WTC11 (cell line): Measurements from ENCODE around the gene GAREM2. TPM values are rescaled to one million over a fixed set of nuclear protein-coding genes. Genes with fewer than 3 reads are reported as not detected.

Experiments used
- ATAC-seq: fragments of 200-7000 bp; cut with Tn5 transposase; 2 replicates; pipeline ENCODE4 v1.10.0; 2021; ENCODE audit warnings: mild to moderate bottlenecking, moderate library complexity
- CTCF ChIA-PET: fragments of 300-600 bp; sonication (Branson Sonifier 250); formaldehyde crosslinking; loops from one replicate; lab custom pipeline; 2021; ENCODE audit warnings: antibody characterized with exemption; lab: Charles Lee
- POLR2A ChIA-PET: fragments of 350-600 bp; sonication (Branson Sonifier 250); formaldehyde crosslinking; loops from one replicate; lab custom pipeline; 2021; ENCODE audit warnings: antibody characterized with exemption; lab: Charles Lee
- DNase-seq: peaks from one replicate; pipeline ENCODE4 v3.0.0; 2021; ENCODE audit warnings: low spot score
- H3K27ac Mint-ChIP-seq: 2 replicates; pipeline ENCODE4 v1.8.0; 2021; ENCODE audit warnings: mixed read lengths
- H3K27me3 Mint-ChIP-seq: 2 replicates; pipeline ENCODE4 v1.8.0; 2021; ENCODE audit warnings: low read depth, mild to moderate bottlenecking, moderate library complexity, mixed read lengths
- H3K36me3 Mint-ChIP-seq: 2 replicates; pipeline ENCODE4 v1.8.0; 2021; ENCODE audit warnings: mixed read lengths
- H3K4me1 Mint-ChIP-seq: 2 replicates; pipeline ENCODE4 v1.8.0; 2022; ENCODE audit warnings: mixed read lengths
- H3K4me3 Mint-ChIP-seq: 2 replicates; pipeline ENCODE4 v1.8.0; 2021; ENCODE audit warnings: mild to moderate bottlenecking, moderate library complexity, mixed read lengths
- H3K9me3 Mint-ChIP-seq: 2 replicates; pipeline ENCODE4 v1.8.0; 2021; ENCODE audit warnings: mixed read lengths
- CREM ChIP-seq: sonication (generic); formaldehyde crosslinking; IDR thresholded peaks from 2 replicates; pipeline ENCODE4 v1.8.1; 2022; ENCODE audit warnings: mild to moderate bottlenecking, missing genetic modification reagents, moderate library complexity
- ESRRA ChIP-seq: sonication (generic); formaldehyde crosslinking; IDR thresholded peaks from 2 replicates; pipeline ENCODE4 v1.8.1; 2022; ENCODE audit warnings: mild to moderate bottlenecking, missing genetic modification reagents, borderline replicate concordance
- FOXP1 ChIP-seq: sonication (generic); formaldehyde crosslinking; IDR thresholded peaks from 2 replicates; pipeline ENCODE4 v1.8.0; 2022; ENCODE audit warnings: missing genetic modification reagents, mild to moderate bottlenecking, moderate library complexity, borderline replicate concordance
- HMGXB4 ChIP-seq: sonication (generic); formaldehyde crosslinking; IDR thresholded peaks from 2 replicates; pipeline ENCODE4 v1.8.1; 2023; ENCODE audit warnings: mild to moderate bottlenecking, moderate library complexity, missing genetic modification reagents
- KAT7 ChIP-seq: sonication (generic); formaldehyde crosslinking; IDR thresholded peaks from 2 replicates; pipeline ENCODE4 v1.8.1; 2023; ENCODE audit warnings: missing genetic modification reagents, mild to moderate bottlenecking, borderline replicate concordance
- MAX ChIP-seq: sonication (generic); formaldehyde crosslinking; IDR thresholded peaks from 2 replicates; pipeline ENCODE4 v1.8.0; 2022; ENCODE audit warnings: mild to moderate bottlenecking, missing genetic modification reagents
- MYBL2 ChIP-seq: sonication (generic); formaldehyde crosslinking; IDR thresholded peaks from 2 replicates; pipeline ENCODE4 v1.8.1; 2023; ENCODE audit warnings: mild to moderate bottlenecking, moderate library complexity, missing genetic modification reagents
- NR3C1 ChIP-seq: sonication (generic); formaldehyde crosslinking; conservative IDR thresholded peaks from 2 replicates; pipeline ENCODE4 v1.8.1; 2023; ENCODE audit warnings: low read depth, mild to moderate bottlenecking, missing genetic modification reagents
- ZNF416 ChIP-seq: fragments of 250-450 bp; sonication (Bioruptor Pico); IDR thresholded peaks from 2 replicates; pipeline ENCODE4 v1.9.0; 2021; ENCODE audit warnings: mild to moderate bottlenecking, inconsistent platforms
- ZSCAN18 ChIP-seq: fragments of 250-450 bp; sonication (Bioruptor Pico); IDR thresholded peaks from 2 replicates; pipeline ENCODE4 v2.1.2; 2022; ENCODE audit warnings: mild to moderate bottlenecking, moderate library complexity
- total RNA-seq: library from RNA; stranded (reverse); gene quantifications from 3 replicates; pipeline ENCODE4 v1.2.3, GENCODE V29; 2021
- TF ChIP-seq, protein P1 (sequence below): sonication (generic); formaldehyde crosslinking; IDR thresholded peaks from 2 replicates; pipeline ENCODE4 v1.8.0; 2022; ENCODE audit warnings: mild to moderate bottlenecking, missing genetic modification reagents
- TF ChIP-seq, protein P2 (sequence below): sonication (generic); formaldehyde crosslinking; IDR thresholded peaks from 2 replicates; pipeline ENCODE4 v1.8.1; 2022; ENCODE audit warnings: mild to moderate bottlenecking, moderate library complexity, missing genetic modification reagents
- TF ChIP-seq, protein P3 (sequence below): fragments of 200-600 bp; IDR thresholded peaks from 2 replicates; pipeline ENCODE4 v1.8.0; 2022; ENCODE audit warnings: antibody characterized with exemption
- TF ChIP-seq, protein P4 (sequence below): sonication (generic); formaldehyde crosslinking; IDR thresholded peaks from 2 replicates; pipeline ENCODE4 v1.8.1; 2023; ENCODE audit warnings: mild to moderate bottlenecking, missing genetic modification reagents
- TF ChIP-seq, protein P5 (sequence below): sonication (generic); formaldehyde crosslinking; IDR thresholded peaks from 2 replicates; pipeline ENCODE4 v1.8.1; 2023; ENCODE audit warnings: mild to moderate bottlenecking, missing genetic modification reagents, borderline replicate concordance

The GAREM2 gene
- total RNA-seq, 1 experiment from 2014 or later = 17.4 TPM

- DNase-seq = peak; percentile 47
- peak; percentile 58 for ATAC-seq
- Mint-ChIP-seq H3K27ac (no peak overlapping the region; the same call in 1 of the 2 replicates), H3K4me3 (peak overlapping the region; percentile 77), H3K36me3 (peaks cover 3% of the 10 kb centered on the region), H3K4me1 (peaks cover 27% of the 10 kb centered on the region), H3K27me3 (peaks cover 18% of the 10 kb centered on the region), H3K9me3 (no peaks in the 10 kb centered on the region)
- ChIA-PET POLR2A (interaction anchor here (0.6 kb wide), 1 partner anchor 618 kb away, joined by 4 read pairs; no protein-coding TSS in a partner anchor), CTCF (interaction anchor here (0.6 to 1.0 kb wide), 4 partner anchors 12 to 550 kb away, joined by 3 to 4 read pairs (median 4); no protein-coding TSS in a partner anchor)
- TF ChIP-seq NR3C1 (0 out of 2 replicates have a peak, but pooled peaks have one; percentile 19), ZNF416 (CRISPR knock-in tag) (peak; percentile 9; the same call in 1 of the 2 replicates), ESRRA (CRISPR knock-in tag) (0 out of 2 replicates have a peak, but pooled peaks have one; percentile 32), HMGXB4 (peak; percentile 74; the same call in 1 of the 2 replicates), FOXP1 (no peak; the same call in 1 of the 2 replicates), CREM (CRISPR knock-in tag) (0 out of 2 replicates have a peak, but pooled peaks have one; percentile 18), KAT7 (CRISPR knock-in tag) (peak; percentile 81; the same call in 1 of the 2 replicates), ZSCAN18 (no peak), MAX (CRISPR knock-in tag) (no peak; the same call in 1 of the 2 replicates), MYBL2 (0 out of 2 replicates have a peak, but pooled peaks have one; percentile 26)
- TF ChIP-seq, protein P1, sequence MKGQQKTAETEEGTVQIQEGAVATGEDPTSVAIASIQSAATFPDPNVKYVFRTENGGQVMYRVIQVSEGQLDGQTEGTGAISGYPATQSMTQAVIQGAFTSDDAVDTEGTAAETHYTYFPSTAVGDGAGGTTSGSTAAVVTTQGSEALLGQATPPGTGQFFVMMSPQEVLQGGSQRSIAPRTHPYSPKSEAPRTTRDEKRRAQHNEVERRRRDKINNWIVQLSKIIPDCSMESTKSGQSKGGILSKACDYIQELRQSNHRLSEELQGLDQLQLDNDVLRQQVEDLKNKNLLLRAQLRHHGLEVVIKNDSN = 0 out of 2 replicates have a peak, but pooled peaks have one; percentile 35
- TF ChIP-seq, protein P2, sequence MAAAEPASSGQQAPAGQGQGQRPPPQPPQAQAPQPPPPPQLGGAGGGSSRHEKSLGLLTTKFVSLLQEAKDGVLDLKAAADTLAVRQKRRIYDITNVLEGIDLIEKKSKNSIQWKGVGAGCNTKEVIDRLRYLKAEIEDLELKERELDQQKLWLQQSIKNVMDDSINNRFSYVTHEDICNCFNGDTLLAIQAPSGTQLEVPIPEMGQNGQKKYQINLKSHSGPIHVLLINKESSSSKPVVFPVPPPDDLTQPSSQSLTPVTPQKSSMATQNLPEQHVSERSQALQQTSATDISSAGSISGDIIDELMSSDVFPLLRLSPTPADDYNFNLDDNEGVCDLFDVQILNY = 0 out of 2 replicates have a peak, but pooled peaks have one; percentile 69
- TF ChIP-seq, protein P3, sequence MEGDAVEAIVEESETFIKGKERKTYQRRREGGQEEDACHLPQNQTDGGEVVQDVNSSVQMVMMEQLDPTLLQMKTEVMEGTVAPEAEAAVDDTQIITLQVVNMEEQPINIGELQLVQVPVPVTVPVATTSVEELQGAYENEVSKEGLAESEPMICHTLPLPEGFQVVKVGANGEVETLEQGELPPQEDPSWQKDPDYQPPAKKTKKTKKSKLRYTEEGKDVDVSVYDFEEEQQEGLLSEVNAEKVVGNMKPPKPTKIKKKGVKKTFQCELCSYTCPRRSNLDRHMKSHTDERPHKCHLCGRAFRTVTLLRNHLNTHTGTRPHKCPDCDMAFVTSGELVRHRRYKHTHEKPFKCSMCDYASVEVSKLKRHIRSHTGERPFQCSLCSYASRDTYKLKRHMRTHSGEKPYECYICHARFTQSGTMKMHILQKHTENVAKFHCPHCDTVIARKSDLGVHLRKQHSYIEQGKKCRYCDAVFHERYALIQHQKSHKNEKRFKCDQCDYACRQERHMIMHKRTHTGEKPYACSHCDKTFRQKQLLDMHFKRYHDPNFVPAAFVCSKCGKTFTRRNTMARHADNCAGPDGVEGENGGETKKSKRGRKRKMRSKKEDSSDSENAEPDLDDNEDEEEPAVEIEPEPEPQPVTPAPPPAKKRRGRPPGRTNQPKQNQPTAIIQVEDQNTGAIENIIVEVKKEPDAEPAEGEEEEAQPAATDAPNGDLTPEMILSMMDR = no peak
- TF ChIP-seq, protein P4, sequence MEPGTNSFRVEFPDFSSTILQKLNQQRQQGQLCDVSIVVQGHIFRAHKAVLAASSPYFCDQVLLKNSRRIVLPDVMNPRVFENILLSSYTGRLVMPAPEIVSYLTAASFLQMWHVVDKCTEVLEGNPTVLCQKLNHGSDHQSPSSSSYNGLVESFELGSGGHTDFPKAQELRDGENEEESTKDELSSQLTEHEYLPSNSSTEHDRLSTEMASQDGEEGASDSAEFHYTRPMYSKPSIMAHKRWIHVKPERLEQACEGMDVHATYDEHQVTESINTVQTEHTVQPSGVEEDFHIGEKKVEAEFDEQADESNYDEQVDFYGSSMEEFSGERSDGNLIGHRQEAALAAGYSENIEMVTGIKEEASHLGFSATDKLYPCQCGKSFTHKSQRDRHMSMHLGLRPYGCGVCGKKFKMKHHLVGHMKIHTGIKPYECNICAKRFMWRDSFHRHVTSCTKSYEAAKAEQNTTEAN (CRISPR knock-in tag) = 0 out of 2 replicates have a peak, but pooled peaks have one; percentile 23
- TF ChIP-seq, protein P5, sequence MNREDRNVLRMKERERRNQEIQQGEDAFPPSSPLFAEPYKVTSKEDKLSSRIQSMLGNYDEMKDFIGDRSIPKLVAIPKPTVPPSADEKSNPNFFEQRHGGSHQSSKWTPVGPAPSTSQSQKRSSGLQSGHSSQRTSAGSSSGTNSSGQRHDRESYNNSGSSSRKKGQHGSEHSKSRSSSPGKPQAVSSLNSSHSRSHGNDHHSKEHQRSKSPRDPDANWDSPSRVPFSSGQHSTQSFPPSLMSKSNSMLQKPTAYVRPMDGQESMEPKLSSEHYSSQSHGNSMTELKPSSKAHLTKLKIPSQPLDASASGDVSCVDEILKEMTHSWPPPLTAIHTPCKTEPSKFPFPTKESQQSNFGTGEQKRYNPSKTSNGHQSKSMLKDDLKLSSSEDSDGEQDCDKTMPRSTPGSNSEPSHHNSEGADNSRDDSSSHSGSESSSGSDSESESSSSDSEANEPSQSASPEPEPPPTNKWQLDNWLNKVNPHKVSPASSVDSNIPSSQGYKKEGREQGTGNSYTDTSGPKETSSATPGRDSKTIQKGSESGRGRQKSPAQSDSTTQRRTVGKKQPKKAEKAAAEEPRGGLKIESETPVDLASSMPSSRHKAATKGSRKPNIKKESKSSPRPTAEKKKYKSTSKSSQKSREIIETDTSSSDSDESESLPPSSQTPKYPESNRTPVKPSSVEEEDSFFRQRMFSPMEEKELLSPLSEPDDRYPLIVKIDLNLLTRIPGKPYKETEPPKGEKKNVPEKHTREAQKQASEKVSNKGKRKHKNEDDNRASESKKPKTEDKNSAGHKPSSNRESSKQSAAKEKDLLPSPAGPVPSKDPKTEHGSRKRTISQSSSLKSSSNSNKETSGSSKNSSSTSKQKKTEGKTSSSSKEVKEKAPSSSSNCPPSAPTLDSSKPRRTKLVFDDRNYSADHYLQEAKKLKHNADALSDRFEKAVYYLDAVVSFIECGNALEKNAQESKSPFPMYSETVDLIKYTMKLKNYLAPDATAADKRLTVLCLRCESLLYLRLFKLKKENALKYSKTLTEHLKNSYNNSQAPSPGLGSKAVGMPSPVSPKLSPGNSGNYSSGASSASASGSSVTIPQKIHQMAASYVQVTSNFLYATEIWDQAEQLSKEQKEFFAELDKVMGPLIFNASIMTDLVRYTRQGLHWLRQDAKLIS (CRISPR knock-in tag) = 0 out of 2 replicates have a peak, but pooled peaks have one; percentile 7
Measured at GRCh38 chr2:26178746-26179436, 6.0 kb downstream of the GAREM2 start.
